HG03064 (cell line): ENCODE measurements around the gene DGAT2.
"Not testable (repeated sequence)": the region's sequence is repeated elsewhere in the genome, so short reads cannot be mapped to it uniquely, and the experiment has no call there.

Source experiments
- ATAC-seq: cut with Tn5 transposase; IDR thresholded peaks from one replicate; pipeline ENCODE4 v1.9.1; 2021; ENCODE audit warnings: low read depth; ENCODE audit not compliant: unreplicated experiment

Gene DGAT2, protein sequence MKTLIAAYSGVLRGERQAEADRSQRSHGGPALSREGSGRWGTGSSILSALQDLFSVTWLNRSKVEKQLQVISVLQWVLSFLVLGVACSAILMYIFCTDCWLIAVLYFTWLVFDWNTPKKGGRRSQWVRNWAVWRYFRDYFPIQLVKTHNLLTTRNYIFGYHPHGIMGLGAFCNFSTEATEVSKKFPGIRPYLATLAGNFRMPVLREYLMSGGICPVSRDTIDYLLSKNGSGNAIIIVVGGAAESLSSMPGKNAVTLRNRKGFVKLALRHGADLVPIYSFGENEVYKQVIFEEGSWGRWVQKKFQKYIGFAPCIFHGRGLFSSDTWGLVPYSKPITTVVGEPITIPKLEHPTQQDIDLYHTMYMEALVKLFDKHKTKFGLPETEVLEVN

DNA sequence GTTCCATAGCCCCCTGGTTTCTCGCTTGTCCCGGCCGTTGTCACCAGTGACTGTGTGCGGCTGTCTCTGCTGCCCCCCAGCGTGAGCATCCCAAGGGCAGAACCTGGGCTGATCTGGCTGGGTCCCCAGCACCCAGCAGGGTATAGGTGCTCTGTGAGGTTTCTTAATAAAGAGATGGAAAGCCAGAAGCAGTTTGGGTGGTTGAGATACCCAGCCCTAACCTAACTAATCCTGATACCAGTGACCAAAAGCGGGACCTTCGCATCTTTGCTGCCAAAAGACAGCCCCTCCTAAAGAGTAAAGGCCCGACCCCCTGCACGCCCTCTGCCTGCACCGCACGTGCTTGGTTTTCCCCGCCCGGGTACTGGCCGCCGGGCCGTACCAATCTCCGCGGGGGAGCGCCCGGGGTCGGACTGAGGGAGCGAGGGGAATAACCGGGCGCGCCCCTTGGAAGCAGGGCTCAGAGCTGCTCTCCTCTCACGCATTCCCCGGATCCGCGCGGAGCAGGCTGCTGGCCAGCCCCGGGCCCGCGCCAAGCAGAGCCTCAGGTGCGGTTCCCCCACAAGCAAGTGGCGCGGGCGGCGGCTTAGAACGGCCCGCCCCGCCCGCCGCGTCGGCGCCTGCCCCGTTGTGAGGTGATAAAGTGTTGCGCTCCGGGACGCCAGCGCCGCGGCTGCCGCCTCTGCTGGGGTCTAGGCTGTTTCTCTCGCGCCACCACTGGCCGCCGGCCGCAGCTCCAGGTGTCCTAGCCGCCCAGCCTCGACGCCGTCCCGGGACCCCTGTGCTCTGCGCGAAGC lies at the start of gene DGAT2:
DGAT2 (plus strand) TSS at position 667 of the 797 bp plus-strand sequence. CDS start 214 bp downstream, outside the sequence.
- peak; percentile 63 for ATAC-seq

DNA sequence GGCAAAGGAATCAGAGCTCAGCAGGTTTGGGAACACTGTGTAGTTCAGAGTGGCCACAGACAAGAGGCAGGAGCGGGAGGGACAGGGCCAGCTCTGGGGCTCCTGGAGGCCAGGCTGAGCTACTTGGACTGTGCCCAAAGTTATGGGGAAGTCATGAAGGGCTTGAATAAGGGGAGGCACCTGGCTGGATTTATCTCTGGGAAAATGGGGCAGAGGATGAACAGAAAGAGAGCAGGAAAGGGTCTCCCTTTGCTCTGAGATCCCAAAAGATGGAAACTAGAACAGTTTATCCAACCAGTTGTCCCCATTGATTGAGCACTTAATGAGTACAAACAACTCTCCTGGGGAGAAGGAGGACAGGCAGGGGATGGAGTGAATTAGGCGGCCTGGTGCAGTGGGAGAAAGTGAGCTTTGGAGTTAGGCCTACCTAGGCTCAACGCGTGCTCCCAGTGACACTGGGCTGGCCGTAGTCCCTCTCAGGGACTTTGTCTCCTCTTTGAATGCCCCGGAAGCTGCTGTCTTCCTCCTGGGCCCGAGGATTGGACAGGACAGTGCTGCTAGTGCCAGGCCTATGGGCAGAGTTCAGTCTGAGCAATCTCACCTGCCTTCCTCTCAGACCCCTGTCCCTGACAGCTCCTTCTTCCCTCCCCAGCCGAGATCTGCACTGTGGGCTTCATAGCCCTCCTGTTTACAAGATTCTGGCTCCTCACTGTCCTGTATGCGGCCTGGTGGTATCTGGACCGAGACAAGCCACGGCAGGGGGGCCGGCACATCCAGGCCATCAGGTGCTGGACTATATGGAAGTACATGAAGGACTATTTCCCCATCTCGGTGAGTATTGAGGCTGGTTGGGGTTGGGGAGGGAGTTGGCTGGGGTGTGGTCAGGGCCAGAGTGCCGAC lies 49.0 kb upstream of the DGAT2 start:
- ATAC-seq: no peak

DNA sequence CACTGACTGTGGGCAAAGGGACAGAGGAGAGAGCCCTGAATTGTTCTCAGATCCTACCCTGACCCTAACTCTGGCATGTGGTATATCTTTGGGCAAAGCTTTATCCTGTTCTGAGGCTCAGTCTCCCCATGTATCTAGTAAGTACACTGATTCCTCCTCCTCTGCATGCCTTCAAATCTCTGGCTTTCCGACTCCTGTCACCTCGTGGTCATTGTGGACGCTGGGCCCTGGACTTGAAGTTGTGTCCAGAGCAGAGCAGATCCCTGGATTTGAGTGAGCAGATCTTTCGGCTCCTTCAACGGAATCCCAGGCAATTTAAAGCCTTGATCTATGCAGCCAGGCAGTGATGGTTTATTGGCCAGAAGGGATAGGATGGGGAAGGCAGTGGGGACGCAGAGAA lies 47.9 kb upstream of the DGAT2 start:
- no peak for ATAC-seq

DNA sequence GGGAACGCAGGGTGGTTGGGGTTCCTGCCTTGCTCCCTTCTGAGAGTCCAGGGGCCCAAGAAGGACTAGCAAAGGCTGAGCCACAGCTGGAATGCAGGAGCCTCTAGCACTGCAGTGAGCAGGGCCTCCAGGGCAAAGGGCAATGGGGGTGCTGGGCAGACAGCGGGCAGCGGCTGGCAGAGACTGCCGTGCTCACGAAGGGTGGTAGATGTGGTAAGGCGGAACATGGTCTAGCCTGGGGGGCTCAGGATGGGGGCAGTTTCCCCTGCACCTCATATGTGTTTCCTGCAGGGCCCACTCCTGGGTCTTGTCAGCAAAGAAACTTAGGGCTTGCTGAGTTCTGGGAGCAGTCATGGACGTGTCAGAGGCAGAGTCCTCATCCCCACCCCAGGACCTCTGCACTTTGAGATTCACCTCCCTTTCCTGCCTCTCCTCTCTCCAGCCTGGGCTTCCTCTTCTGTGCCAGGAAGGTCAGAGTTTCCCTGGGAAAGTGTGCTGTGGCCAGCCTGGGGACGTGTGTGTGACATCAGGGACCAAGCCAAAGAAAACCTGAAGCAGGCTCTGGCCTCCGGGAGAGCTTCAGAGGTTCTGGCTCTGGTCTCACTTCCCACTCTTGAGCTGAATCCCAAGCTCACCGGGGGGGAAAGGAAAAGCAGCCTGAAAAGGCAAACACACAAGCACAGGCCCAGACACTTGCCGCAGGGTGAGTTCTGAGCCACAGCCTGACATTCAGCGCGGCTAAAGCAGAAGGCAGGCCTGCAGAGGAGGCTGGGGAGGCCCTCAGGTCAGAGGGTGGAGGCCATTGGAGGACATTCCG lies 46.5 kb upstream of the DGAT2 start:
- no peak for ATAC-seq

DNA sequence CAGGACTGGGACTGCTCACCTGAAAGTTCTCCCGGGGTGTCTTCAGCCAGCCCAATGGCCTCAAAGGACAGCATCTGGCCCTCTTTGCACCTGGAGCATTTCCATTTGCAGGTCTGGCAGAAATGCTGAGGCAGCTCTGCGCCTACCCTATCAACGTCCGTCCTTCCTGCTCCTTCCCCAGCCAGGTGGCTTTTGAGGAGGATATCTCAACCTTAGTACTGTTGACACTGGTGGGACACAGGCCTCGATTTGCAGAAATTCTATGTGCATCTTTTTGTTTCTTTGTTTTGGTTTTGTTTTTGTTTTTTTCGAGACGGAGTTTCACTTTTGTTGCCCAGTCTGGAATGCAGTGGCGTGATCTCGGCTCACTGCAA lies 45.9 kb upstream of the DGAT2 start:
- ATAC-seq: no peak

DNA sequence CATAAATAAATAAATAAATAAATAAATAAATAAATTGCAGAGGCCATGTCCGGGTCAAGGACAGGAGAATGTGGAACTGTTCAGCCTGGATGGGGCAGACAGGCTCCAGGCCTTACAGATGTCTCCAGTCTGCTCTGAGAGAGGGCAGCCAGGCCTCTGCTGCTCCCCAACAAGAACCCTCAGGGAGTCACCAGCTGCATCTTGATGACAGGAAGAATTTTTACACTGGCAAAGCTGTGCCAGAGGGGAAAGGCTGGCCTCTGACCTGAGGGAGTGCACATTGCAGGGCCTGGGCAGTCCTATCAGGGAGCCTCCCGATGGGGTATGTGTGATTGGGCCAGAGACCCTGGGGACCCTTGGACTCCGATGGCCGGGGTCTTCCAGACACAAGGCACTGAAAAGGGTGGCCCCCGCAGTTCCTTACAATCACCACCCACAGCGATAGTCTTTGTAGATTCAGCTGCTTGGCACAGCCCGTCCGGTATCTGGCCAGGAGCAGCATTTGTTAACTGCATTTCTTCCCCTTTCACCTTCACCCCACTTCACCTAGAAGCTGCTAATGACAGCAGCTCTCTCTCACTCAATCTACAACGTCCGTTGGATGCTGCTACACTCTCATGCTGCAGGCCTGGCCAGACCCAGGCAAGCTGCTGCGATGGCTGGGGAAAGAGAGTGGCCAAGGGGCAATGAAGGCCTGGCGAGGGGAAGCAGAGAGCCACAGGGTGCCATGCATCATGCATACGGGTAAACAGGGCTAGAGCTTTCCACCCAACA lies 42.8 kb upstream of the DGAT2 start:
- ATAC-seq: no peak

DNA sequence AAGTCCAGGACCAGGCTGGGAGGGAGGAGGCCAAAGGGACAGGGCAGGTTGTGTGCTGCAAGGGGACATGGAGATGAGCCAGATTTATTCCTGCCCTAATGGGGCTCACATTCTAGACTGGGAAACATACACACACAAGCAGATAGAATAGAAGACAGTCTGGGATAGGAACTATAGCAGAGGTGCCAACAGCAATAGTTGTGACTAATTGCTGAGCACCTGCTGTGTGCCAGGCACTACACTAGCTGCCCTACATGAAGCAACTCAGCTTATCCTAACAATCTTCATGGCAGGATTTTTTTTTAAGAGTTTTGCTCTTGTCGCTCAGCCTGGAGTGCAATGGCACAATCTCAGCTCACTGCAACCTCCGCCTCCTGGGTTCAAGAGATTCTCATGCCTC lies 39.6 kb upstream of the DGAT2 start:
- ATAC-seq: no peak

DNA sequence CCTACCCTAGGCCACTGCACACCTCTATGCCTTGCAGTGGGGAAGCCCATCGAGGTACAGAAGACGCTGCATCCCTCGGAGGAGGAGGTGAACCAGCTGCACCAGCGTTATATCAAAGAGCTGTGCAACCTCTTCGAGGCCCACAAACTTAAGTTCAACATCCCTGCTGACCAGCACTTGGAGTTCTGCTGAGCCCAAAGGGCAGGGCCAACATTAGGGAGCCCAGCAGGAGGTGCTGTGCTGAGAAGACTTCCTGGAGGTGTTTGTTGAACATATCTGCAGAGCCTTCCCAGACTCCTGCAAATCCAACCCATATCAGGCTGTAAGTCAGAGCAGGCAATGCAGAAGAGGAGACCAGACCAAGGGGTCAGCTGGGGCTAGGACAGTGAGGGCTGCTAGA lies 37.5 kb upstream of the DGAT2 start:
- ATAC-seq: no peak

DNA sequence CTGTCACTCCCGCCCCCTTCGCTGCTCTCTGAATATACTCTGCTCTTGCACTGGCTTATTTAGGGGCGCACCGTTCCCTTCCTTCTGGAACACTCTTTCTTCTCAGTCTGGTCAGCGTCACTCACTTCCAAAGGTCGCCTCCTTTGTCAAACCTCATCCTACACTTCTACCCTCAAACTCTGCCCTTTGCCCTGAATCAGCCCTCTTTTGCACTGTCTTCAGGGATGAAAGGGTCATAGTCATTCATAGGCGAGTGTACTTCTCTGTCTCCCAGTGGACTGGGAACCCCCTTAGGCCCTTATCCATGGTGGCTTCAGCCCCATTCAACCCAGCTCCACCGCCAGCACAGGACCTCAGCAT lies 35.5 kb upstream of the DGAT2 start:
- no peak for ATAC-seq

DNA sequence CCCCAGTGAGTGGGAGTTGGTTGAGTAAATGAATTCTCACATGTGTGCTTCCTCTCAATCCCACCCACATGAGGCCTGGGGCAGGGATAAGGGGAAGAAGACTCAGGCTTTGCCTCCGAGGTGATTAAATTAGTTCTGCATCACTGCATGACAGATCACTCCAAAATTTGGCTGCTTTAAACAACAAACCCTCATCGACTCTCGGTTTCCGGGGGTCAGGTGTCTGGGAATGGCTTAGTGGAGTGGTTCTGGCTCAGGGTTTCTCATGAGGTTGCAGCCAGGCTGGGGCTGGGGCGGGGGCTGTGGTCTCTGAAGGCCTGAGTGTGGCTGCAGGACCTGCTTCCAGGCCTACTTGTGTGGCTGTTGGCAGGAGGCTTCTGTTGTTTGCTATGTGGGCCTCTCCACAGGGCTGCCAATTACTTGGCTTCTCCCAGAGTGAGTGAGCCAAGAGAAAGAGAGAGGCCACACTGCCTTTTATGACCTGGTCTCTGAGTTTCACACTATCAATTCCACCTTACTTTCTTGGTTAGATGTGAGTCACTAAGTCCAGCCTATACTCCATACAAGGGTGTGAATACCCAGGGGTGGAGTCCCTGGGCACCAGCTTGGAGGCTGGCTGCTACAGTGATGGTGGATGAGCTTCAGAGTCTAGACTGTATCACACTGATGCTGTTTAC lies 35.0 kb upstream of the DGAT2 start:
- no peak for ATAC-seq

DNA sequence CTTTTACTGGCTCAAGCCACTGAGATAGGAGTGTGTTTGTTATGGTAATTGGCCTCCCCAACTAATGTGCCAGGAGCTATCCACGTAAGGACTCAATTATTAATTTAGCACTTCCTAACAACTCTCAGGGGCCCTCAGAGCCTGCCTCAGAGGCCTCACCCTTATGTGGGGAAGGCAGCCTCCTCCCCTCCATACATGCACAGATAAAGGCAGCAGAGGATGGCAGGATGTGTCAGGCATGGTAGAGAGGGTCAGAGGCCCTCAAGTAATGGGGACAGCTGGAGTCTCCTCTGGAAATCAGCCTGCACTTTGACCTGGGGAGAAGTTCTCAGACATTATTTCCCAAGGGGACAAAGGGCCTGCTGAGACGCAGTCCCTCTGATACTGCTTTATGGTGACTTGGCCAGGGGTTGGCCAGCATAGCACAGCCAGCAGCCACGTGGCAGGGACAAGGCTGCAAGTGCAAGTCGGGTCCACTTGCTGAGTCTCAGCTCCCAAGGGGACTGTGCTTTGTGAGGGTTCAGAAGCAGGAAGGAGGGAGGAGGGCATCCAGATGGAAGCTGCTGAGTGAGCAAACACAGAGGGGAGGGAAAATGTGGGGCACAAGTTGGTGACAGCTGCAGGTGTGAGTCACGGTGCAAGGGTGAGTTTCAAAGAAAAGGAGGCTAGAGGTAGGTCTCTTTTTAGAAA lies 33.9 kb upstream of the DGAT2 start:
- no peak for ATAC-seq

DNA sequence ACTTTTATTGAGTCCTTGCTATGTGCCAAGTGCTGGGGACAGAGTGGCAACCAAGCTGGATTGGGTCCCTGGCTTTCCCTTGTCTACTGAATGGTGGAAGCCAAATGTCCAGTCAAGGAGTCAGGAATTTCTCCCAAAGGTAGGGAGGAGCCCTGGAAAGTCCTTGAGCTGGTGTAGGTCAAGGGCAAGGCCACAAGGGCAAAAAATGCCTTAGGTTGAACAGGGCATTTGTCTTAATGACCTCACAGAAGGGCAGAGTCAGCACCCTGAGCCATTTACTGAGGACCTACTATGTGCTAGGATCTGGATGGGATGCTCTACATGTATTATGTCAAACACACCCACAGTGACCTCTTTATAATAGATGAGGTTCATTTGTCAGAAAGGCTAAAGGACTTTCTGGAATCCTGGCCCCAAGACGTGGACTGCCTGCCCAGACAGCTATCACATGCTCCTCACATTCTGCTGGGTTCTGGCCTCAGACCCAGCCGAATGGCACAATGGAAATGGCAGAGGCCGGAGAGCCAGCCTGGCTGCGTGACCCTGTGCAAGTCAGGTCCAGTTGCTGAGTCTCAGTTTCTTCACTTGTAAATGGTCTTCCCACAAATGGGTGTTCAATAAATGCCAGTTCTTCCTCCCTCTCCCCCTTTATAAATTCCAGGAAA lies 33.3 kb upstream of the DGAT2 start:
- ATAC-seq: no peak

DNA sequence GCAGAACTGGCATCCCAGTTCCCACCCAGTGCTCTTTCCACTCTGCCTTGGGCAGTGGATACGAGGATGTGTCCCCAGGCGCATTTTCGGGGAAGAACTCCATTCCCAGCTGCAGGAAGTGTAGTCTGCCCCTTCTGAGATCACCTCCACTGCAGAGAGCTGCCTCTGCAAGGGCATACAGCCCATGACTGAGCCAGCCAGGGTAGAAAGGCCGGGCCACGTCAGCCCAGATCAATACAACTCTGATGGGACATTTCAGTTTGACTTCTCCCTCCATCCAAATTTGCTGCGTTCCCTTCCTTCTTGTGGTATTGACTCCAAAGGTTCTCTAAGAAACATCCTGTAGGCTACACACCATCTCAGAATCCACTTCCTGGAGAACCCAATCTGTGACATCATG lies 31.3 kb upstream of the DGAT2 start:
- ATAC-seq: no peak

DNA sequence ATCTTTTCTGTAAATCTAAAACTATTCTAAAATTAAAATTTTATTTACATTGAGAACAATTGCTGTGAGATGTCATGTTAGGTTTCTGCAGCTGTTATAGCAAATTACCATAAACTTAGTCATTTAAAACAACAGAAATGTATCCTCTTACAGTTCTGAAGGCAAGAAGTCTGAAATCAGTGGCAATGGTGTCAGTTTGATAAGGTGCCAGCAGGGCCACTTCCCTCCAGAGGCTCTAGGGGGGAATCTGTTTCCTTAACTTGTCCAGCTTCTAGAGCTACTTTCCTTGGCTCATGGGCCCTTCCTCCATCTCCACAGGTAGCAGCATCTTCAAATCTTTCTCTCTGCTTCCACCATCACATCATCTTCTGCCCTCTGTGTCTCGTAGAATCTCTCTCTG lies 27.9 kb upstream of the DGAT2 start:
- ATAC-seq: no peak

DNA sequence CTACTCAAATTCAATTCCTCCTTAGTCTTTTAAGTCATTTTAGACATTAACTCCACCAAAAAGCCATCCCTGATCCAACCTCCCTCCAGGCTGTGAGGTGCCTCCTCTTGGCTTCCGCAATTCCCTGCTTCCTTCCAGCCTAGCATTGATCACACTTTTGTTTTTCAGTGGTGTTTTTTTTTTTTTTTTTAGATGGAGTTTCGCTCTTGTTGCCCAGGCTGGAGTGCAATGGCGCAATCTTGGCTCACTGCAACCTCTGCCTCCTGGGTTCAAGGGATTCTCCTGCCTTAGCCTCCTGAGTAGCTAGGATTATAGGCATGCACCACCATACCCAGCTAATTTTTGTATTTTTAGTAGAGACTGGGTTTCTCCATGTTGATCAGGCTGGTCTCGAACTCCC lies 25.4 kb upstream of the DGAT2 start:
- not testable (repeated sequence) for ATAC-seq

DNA sequence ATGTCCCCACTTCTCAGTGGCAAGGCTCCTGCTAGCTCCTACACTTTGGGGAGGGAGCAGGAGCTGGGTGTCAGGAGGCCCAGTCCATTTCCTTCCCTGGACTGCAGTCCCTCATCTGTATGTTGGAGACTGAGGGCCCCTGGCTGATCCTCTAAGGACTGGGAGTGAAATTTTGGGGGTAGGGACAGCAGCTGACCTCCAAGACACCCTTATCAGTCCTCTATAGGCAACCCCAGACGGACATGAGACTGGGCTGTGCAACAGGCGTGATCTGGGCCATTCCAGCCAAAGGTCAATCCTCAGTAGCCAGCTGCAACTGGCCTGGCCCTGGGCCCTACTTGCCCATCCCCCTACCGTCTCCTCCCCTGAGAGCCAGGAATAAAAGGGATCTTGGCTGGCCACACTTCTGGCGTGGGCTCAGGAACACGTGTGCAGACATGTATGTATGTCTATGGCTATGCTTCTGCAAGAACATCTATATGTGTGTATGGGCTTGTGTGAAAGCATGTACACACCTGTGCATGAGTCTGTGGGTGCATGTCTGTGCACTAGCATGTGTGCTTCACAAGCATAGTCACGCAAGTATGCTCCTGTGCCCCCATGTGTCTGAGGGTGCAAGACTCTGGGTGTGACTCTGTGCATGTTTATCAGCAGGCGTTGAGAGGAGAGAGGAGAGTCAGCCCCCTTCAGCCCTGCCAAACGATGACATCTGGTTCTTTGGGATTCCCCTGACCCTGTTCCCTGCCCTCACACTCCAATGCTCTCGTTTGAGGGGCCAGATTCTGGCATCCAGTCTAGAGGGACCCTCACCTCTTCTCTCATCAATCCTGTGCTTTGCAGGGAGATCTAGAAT lies 24.6 kb upstream of the DGAT2 start:
- no peak for ATAC-seq

DNA sequence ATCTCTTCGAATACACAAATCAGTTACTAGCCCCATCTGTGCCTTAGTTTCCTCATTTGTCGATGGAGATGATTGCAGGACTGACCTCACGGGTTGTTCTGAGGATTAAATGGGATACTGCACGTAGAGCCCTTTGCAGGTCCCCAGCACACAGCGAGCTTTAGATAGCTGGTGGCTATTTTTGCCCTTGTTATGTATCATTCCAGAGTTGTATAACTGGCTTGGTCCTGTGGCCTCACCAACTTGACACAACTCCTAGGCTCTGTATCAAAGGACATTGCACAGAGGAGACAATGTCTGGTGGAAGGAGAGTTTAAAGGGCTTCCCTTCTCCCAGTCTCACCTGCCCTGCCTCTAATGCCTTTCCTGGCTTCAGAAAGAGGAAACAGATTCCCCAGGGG lies 22.8 kb upstream of the DGAT2 start:
- no peak for ATAC-seq
